RWPE2 (cell line): ENCODE results near the gene PRAMEF11.
"Not testable (repeated sequence)": the region's sequence is repeated elsewhere in the genome, so short reads cannot be mapped to it uniquely, and the experiment has no call there.

Experiments used
- ATAC-seq: fragments of 200-7000 bp; cut with Tn5 transposase; 3 replicates; pipeline ENCODE4 v1.9.1; 2021; ENCODE audit warnings: low read depth
- DNase-seq: peaks from one replicate; pipeline ENCODE4 v3.0.0-alpha.2; 2020; ENCODE audit warnings: low spot score
- H3K27ac ChIP-seq: fragments of 450-650 bp; 2 replicates; pipeline ENCODE4 v1.5.1; 2017; ENCODE audit warnings: mild to moderate bottlenecking; ENCODE audit not compliant: poor library complexity, severe bottlenecking
- H3K27me3 ChIP-seq: fragments of 250-450 bp; sonication (Bioruptor Pico); 2 replicates; pipeline ENCODE4 v1.5.1; 2021; ENCODE audit warnings: mild to moderate bottlenecking, moderate library complexity; ENCODE audit not compliant: insufficient read depth, poor library complexity, severe bottlenecking
- H3K36me3 ChIP-seq: fragments of 250-450 bp; sonication (Bioruptor Pico); 2 replicates; pipeline ENCODE4 v1.5.1; 2020; ENCODE audit warnings: low read depth, mild to moderate bottlenecking, moderate library complexity
- H3K4me1 ChIP-seq: fragments of 250-450 bp; sonication (Bioruptor Pico); 2 replicates; pipeline ENCODE4 v1.5.1; 2021; ENCODE audit warnings: mild to moderate bottlenecking, moderate library complexity; ENCODE audit not compliant: insufficient read depth, poor library complexity, severe bottlenecking
- H3K4me3 ChIP-seq: fragments of 250-450 bp; sonication (Bioruptor Pico); 2 replicates; pipeline ENCODE4 v1.5.1; 2021; ENCODE audit warnings: mild to moderate bottlenecking, moderate library complexity; ENCODE audit not compliant: severe bottlenecking
- H3K9me3 ChIP-seq: fragments of 250-450 bp; sonication (Bioruptor Pico); 2 replicates; pipeline ENCODE4 v1.5.1; 2021; ENCODE audit warnings: mild to moderate bottlenecking, moderate library complexity; ENCODE audit not compliant: severe bottlenecking
- CTCF ChIP-seq: fragments of 450-650 bp; IDR thresholded peaks from one replicate; pipeline ENCODE4 v1.5.1; 2017; ENCODE audit warnings: mild to moderate bottlenecking, moderate library complexity; ENCODE audit not compliant: poor library complexity, severe bottlenecking

Gene PRAMEF11

GRCh38 chr1:12831310-12831709 lies at the start of gene PRAMEF11:
Gene PRAMEF11 (minus strand): TSS chr1:12831410. CDS start chr1:12828789, 2,621 bp downstream.
- not testable (repeated sequence) for H3K4me3 ChIP-seq, H3K36me3 ChIP-seq, DNase-seq, H3K4me1 ChIP-seq, H3K27me3 ChIP-seq, H3K9me3 ChIP-seq, ATAC-seq, H3K27ac ChIP-seq

GRCh38 chr1:12878453-12878852 lies 47.2 kb upstream of the PRAMEF11 start:
- H3K4me1 ChIP-seq, ATAC-seq, H3K4me3 ChIP-seq, H3K27ac ChIP-seq, H3K36me3 ChIP-seq, H3K9me3 ChIP-seq, DNase-seq, H3K27me3 ChIP-seq: not testable (repeated sequence)

GRCh38 chr1:12863131-12863880 lies 32.1 kb upstream of the PRAMEF11 start:
- not testable (repeated sequence) for H3K36me3 ChIP-seq, ATAC-seq, H3K27me3 ChIP-seq, H3K27ac ChIP-seq, DNase-seq, H3K4me3 ChIP-seq, H3K4me1 ChIP-seq, H3K9me3 ChIP-seq

GRCh38 chr1:12856786-12857185 lies 25.6 kb upstream of the PRAMEF11 start, which contains the start of gene PRAMEF2:
Gene PRAMEF2 (plus strand): TSS chr1:12857086. CDS start chr1:12859010, 1,924 bp downstream.
- not testable (repeated sequence) for ATAC-seq, H3K27ac ChIP-seq, H3K4me3 ChIP-seq, H3K36me3 ChIP-seq, H3K4me1 ChIP-seq, DNase-seq, H3K27me3 ChIP-seq, H3K9me3 ChIP-seq

- peaks cover 6% of the 10 kb centered on the region for H3K4me1 ChIP-seq
- ATAC-seq (peak; percentile 60), DNase-seq (no peak)
- H3K27me3 ChIP-seq, result no peaks in the 10 kb centered on the region
- no peak for TF ChIP-seq CTCF
- no peak overlapping the region for H3K4me3 ChIP-seq
- no peak overlapping the region for H3K27ac ChIP-seq
- H3K36me3 ChIP-seq, result no peaks in the 10 kb centered on the region
- no peaks in the 10 kb centered on the region for H3K9me3 ChIP-seq
Measured at GRCh38 chr1:12851779-12852178, 20.6 kb upstream of the PRAMEF11 start.

- not testable (repeated sequence) for H3K9me3 ChIP-seq, H3K27me3 ChIP-seq, H3K4me1 ChIP-seq, H3K4me3 ChIP-seq, H3K27ac ChIP-seq, ATAC-seq, DNase-seq, H3K36me3 ChIP-seq
Measured at GRCh38 chr1:12848620-12849019, 17.4 kb upstream of the PRAMEF11 start, which contains the start of gene HNRNPCL1. Gene HNRNPCL1 (minus strand): TSS chr1:12848720. CDS start chr1:12848289, 431 bp downstream.

- H3K9me3 ChIP-seq, H3K27me3 ChIP-seq, DNase-seq, H3K27ac ChIP-seq, ATAC-seq, H3K36me3 ChIP-seq, H3K4me1 ChIP-seq, H3K4me3 ChIP-seq: not testable (repeated sequence)
Measured at GRCh38 chr1:12833251-12833650, 2.0 kb upstream of the PRAMEF11 start.

GRCh38 chr1:12819061-12819460 lies 12.1 kb downstream of the PRAMEF11 start:
- not testable (repeated sequence) for H3K27me3 ChIP-seq, ATAC-seq, H3K4me3 ChIP-seq, H3K36me3 ChIP-seq, H3K9me3 ChIP-seq, H3K27ac ChIP-seq, H3K4me1 ChIP-seq, DNase-seq
